ENCODE results near the gene DCLK1.
"Not testable (repeated sequence)": the region's sequence is repeated elsewhere in the genome, so short reads cannot be mapped to it uniquely, and the experiment has no call there.

Gene DCLK1

GRCh38 chr13:36082806-36083205, 48.4 kb downstream of the DCLK1 start:
- no peak for DNase-seq

- no peak for DNase-seq
These were observed 48.8 kb downstream of the DCLK1 start for GRCh38 chr13:36082396-36082795.

DNA sequence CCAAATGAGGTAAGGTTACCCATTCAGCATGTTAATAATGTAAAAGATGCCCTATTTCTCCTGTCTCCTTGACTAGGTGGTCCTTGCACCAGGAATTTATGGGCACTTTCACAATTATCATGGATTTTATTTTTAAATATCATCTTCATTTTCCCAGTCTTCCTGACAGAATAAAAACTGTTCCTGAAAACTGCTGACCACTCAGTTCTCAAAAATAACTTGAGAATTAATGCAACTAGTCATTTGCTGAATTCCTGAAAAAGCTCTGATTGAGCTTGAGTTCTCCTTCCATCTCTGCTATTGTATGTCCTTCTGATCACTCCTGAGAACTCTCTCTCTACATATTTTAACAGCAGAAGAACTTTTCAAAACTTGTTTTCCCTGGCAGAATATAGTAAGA, 55.0 kb downstream of the DCLK1 start:
- no peak for DNase-seq

- DNase-seq: no peak
These were observed 56.5 kb downstream of the DCLK1 start for GRCh38 chr13:36074659-36075058.

DNA sequence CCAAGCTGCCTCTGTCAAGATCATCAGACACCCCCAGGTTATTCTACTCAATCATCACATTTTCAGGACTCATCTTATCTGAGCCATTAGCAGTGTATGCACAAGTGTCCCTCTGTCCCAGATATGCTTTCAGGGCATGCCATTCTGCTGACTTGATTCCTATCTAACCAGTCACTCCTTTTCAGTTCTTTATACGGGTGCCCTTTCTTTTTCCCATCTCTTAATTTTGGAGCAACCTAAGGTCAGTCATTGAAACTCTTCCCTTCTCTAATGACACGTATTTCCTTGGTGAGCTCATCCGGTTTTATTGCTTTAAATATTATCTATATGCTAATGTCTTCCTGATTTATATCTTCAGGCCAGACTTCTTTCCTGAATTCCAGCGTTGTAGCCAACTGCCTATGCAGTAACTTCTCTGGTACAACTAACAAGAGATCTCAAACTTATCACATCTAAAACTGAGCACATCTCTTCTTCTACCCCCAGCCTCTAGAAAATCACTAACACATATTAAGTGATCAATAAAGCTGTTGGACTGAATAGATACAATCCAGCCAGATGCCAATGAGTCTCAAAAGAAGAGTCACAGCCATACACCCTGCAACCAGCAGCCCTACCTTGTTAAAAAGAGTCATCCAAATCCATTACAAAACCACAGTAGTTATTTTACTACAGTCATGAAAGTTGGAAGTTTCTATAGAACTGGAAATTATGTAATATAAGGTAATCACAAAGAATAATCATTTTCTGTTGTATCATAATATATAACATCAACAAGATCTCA, 58.8 kb downstream of the DCLK1 start:
- DNase-seq: no peak

DNA sequence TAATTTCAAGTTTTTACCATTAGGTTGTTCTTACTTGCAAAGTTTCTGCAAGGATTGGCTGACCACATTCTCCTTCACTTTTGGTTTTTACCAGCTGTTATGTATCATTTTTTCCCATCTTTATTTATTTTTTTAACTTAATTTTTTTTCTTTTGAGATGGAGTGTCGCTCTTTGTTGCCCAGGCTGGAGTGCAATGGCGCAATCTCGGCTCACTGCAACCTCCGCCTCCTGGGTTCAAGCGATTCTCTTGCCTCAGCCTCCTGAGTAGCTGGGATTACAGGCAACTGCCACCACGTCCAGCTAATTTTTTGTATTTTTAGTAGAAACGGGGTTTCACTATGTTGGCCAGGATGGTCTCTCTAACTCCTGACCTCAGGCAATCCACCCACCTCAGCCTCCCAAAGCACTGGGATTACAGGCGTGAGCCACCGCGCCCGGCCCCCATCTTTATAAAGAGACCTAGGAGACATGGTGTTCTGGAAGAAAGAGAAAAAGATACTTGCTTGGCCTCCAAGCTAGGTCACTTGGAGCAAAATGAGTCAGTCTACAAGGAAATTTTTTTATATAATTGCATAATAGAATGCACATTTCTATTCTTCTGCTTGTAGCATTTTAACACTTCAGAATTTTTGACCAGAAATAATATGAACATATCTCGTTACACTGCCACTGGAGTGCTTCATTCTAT, 60.5 kb downstream of the DCLK1 start:
- not testable (repeated sequence) for DNase-seq

DNA sequence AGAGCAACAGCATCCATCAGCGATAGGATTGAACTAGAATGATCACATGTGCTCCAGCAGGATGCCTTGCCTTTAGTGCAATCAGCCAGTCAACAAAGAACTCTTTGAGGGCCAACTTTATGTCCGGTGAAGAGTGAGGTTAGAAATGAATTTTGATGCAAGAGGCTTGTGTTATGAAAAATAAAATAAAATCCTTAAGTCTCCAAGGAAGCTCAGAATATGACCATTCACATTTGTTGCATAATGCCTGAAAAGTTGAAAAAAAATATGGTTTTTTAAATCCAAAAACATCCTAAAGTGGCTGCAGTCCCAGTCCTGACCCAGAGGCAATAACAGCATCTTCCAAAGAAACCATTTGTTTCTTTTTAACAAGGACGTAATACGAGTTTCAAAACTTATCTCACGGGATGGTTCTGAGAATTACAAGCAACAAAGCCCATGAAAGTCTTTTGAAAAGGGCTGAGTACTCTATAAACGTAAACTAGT, 61.3 kb downstream of the DCLK1 start:
- DNase-seq: no peak

GRCh38 chr13:36068991-36069390, 62.2 kb downstream of the DCLK1 start:
- DNase-seq: no peak

DNA sequence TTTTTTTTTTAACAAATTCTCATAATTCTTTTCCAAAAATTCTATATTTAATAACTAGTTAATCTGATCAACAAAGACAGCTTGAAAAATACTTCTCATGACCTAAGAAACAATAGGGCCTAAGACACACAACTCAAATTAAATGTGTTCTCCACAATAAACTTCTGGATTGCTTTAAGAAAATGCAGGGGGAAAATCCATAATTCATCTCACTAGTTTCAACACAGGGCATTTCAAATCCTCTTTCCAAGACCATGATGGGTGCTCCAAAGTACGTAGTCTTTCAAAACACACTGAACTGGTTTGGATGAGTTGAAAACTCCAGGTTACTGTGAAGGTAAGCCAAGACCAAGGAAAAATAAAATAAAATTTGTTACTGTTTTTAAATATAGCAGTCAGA, 62.6 kb downstream of the DCLK1 start:
- no peak for DNase-seq

DNA sequence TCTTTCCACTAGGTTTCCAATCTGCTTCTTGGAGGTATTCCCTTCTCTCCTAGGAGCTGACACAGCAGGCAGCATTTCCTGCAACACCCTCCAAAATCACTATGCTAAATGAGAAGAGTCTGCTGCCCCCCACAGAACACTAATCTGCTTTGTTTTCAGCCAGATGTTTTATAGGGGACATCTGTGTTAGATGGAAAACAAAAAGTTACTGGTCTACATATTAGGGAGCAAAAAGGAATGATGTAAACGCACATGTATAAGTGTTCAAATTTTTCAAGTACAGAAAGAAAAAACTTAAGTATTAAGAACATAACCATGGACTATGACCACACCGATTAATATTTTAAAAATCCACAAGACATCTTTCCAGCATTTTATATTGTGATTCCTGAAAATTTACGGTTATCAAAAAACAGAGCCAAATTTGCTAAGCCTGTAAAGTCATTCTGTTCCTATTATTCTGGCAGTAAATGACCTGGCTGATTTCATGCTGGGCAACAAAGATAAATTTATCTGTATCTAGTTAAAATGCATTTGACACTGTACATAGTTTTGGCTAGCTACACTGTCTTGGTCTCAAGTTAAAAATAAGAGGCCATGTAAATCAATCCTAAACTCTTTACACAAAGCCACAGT, 63.3 kb downstream of the DCLK1 start:
- DNase-seq: no peak

DNA sequence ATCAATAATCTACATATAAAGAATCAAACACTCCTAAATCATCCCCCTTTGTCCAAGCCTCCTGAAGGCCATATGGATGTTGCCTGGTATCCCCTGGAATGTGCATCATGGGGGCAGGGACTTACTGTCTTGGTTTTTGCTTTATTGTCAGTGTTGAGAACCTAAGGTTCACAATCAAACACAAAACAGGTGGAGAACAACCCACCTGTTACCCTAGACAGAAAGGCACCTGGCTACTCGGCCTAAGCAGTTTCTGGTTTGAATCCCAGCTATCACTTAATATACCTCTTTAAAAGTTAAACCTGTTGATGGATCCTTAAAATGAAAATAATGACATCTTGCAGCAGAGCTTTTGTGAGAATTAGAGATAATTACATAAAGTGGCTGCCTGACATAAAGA, 68.9 kb downstream of the DCLK1 start:
- no peak for DNase-seq

DNA sequence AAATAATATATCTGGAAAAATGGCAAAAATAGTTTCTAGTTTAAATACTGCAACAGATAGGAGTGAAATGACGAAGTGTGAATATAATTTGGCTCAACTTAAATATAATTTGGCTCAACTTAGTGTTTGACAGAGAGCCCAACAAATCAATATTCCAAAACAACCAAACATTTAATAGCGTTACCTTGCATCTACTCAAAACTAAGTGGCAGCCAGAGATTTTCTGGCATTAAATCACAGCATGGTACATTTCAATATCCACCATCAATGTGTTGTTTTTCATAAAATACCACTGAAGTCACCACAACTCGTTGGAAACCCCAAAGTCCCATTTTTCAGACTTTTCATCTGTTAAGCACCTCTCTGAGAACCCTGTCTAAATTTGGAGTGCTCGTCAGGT, 69.6 kb downstream of the DCLK1 start:
- no peak for DNase-seq

GRCh38 chr13:36061054-36061453, 70.1 kb downstream of the DCLK1 start:
- DNase-seq: no peak

GRCh38 chr13:36059321-36059720, 71.9 kb downstream of the DCLK1 start:
- DNase-seq: no peak

- no peak for DNase-seq
These were observed 73.1 kb downstream of the DCLK1 start for GRCh38 chr13:36058116-36058515.

DNA sequence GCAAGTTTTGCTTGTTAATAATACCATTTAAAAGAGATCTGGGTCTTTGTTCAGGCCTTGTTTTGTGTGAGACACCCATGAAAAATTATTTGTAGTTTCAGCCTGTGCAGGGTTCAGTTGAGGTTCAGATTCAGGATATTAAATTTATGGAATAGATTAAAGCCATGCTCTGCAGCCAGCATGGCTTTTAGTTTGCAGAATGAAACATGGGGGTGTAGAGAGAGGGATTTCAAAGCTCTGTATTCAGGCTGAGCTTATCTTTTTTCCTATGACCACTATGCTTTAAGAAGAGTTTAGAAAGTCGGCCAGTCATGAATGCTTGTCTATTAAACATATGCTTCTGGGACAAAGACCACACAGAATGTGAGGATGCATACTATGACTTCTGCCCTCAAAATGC, 73.6 kb downstream of the DCLK1 start:
- no peak for DNase-seq

DNA sequence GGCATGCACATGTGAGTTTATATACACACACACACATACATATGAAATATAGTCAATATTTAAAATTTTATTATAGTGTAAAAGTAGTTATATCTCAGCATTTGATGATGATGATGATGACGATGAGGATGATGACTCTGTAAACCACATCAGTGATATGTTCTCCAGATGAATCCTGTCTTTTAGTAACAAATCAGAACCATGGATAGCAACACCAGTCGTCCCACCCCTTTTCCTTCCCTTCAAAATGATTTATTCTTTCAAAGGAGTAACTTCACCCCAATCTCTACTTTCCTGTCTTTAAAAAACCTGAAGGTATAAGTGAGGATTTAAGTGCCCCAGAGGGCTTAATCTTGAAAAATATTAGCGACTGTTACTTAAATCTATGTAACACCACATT, 74.1 kb downstream of the DCLK1 start:
- no peak for DNase-seq

DNA sequence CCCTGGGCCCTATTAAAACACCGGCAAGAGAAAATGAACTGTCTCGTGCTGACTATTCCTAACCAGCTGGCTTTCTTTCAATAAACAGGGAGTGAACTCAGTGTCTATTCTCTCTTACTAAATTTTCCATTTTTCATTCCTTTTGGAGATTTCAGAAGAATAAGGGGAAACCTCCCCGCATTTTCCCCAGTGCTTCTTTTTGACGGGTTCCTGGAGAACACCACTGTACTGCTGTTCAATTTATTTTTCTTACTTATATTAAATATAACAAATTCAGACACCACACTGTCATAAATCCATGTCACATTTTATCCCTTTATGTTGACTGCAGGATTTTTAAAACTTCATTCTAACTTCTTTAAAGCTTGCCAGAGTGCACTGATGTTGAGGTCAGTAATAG, 75.8 kb downstream of the DCLK1 start:
- DNase-seq: no peak

GRCh38 chr13:36054041-36054440, 77.1 kb downstream of the DCLK1 start:
- no peak for DNase-seq

GRCh38 chr13:36051082-36051481, 80.1 kb downstream of the DCLK1 start:
- DNase-seq: no peak

GRCh38 chr13:36046672-36047071, 84.5 kb downstream of the DCLK1 start:
- no peak for DNase-seq

DNA sequence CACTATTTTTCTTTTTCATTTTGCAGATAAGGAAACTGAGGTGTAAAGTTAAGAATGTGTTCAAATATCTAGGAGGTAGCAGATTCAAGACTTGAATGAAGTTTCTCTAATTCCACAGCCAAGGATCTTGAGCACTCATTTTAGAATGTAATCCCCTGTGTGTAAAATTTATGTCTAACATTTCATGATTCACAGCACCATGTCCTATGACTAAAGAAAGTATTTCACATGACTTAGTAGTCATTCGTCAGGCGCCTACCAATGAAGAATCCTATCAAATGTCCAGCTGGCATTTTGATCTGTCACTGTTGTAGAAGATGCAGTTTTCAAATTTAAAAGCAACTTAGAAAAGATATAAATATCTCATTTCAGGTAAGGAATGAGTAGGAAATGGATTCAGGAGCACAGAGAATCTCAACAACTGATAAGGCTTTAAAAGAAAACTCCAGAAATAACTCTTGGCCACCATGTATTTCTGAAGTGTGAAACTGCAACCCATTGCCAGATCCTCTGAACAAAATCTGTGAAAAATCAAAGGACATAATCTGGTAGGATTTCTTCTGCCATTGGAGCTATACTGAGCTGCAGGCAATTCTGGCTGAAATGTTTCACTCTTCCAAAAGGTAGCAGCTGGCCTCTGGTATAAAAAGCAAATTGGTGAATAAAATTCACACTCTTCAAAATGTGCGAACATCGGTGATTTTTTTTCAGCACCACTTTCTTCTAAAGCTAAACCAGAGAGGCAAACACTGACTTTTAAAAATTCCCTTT, 92.2 kb downstream of the DCLK1 start:
- DNase-seq: no peak

DNA sequence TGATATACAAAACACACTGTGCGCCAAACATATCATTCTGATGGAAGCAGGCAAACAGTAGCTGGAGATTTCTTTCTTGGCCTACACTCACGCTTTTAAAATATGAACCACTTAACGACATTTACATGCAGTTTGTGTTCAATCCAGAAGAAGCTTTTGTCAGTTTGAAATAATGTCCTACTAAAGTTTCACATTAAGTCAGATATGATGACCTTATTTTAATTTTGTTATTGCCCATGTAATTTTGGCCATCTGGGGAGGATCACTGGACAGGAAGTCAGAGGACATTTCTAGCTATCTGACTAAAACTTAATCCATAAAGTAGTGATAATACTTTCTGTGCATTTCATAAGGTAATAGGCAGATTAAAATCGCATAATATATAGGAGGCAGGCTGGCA, 98.1 kb downstream of the DCLK1 start:
- no peak for DNase-seq

Data from CD4-positive, alpha-beta T cell treated with Interleukin-6 for 4 hours (primary cell).